ENCODE measurements around the gene FAM168A.

Gene FAM168A

GRCh38 chr11:73413256-73413655 is 184.7 kb downstream of the FAM168A start:
- DNase-seq (ENCODE audit: extremely low spot score), result no peak
- CTCF ChIA-PET, result interaction anchor here (0.6 to 2.9 kb wide), 5 partner anchors 16 to 248 kb away, joined by 3 to 11 read pairs (median 4); partner anchors contain the start of gene ARHGEF17
- POLR2A ChIA-PET, result no interaction called here
- no peak for TF ChIP-seq CTCF (IDR thresholded peaks at IDR 0.05; ENCODE audit: control extremely low read depth, extremely low read depth, low read depth, missing control alignments)

GRCh38 chr11:73412308-73412707 is 185.6 kb downstream of the FAM168A start:
- CTCF ChIA-PET, result interaction anchor here (1.1 to 3.1 kb wide), 3 partner anchors 12 to 248 kb away, joined by 3 to 13 read pairs (median 4); no protein-coding TSS in a partner anchor
- TF ChIP-seq CTCF (IDR thresholded peaks at IDR 0.05; ENCODE audit: control extremely low read depth, extremely low read depth, low read depth, missing control alignments), result no peak
- DNase-seq (ENCODE audit: extremely low spot score), result no peak
- POLR2A ChIA-PET, result interaction anchor here (0.6 kb wide), 1 partner anchor 1005 kb away, joined by 3 read pairs; no protein-coding TSS in a partner anchor

- CTCF ChIA-PET, result interaction anchor here (0.9 to 3.1 kb wide), 3 partner anchors 59 to 250 kb away, joined by 3 to 13 read pairs (median 6); no protein-coding TSS in a partner anchor
- no peak for DNase-seq (ENCODE audit: extremely low spot score)
- POLR2A ChIA-PET, result no interaction called here
- no peak for TF ChIP-seq CTCF (IDR thresholded peaks at IDR 0.05; ENCODE audit: control extremely low read depth, extremely low read depth, low read depth, missing control alignments)
Measured at GRCh38 chr11:73411031-73411430, 186.9 kb downstream of the FAM168A start.

- TF ChIP-seq CTCF (IDR thresholded peaks at IDR 0.05; ENCODE audit: control extremely low read depth, extremely low read depth, low read depth, missing control alignments), result no peak
- CTCF ChIA-PET, result interaction anchor here (0.9 to 3.1 kb wide), 3 partner anchors 59 to 250 kb away, joined by 3 to 13 read pairs (median 6); no protein-coding TSS in a partner anchor
- no peak for DNase-seq (ENCODE audit: extremely low spot score)
- POLR2A ChIA-PET, result no interaction called here
Measured at GRCh38 chr11:73410627-73411026, 187.3 kb downstream of the FAM168A start.

- no peak for DNase-seq (ENCODE audit: extremely low spot score)
- CTCF ChIA-PET, result interaction anchor here (3.1 kb wide), 1 partner anchor 251 kb away, joined by 13 read pairs; no protein-coding TSS in a partner anchor
- no peak for TF ChIP-seq CTCF (IDR thresholded peaks at IDR 0.05; ENCODE audit: control extremely low read depth, extremely low read depth, low read depth, missing control alignments)
- POLR2A ChIA-PET, result no interaction called here
Measured at GRCh38 chr11:73409431-73409830, 188.5 kb downstream of the FAM168A start.

- POLR2A ChIA-PET, result no interaction called here
- CTCF ChIA-PET, result interaction anchor here (0.9 to 3.0 kb wide), 13 partner anchors 9 to 255 kb away, joined by 3 to 12 read pairs (median 6); no protein-coding TSS in a partner anchor
- TF ChIP-seq CTCF (IDR thresholded peaks at IDR 0.05; ENCODE audit: control extremely low read depth, extremely low read depth, low read depth, missing control alignments), result no peak
- no peak for DNase-seq (ENCODE audit: extremely low spot score)
Measured at GRCh38 chr11:73406619-73407018, 191.3 kb downstream of the FAM168A start.

Data from GM10248 (cell line).